AG08396 (cell line): ENCODE results near the gene EFL1.

ENCODE experiments used
- DNase-seq: peaks from one replicate; pipeline ENCODE4 v3.0.0; 2012; ENCODE audit warnings: low spot score, mixed read lengths

The EFL1 gene

DNA sequence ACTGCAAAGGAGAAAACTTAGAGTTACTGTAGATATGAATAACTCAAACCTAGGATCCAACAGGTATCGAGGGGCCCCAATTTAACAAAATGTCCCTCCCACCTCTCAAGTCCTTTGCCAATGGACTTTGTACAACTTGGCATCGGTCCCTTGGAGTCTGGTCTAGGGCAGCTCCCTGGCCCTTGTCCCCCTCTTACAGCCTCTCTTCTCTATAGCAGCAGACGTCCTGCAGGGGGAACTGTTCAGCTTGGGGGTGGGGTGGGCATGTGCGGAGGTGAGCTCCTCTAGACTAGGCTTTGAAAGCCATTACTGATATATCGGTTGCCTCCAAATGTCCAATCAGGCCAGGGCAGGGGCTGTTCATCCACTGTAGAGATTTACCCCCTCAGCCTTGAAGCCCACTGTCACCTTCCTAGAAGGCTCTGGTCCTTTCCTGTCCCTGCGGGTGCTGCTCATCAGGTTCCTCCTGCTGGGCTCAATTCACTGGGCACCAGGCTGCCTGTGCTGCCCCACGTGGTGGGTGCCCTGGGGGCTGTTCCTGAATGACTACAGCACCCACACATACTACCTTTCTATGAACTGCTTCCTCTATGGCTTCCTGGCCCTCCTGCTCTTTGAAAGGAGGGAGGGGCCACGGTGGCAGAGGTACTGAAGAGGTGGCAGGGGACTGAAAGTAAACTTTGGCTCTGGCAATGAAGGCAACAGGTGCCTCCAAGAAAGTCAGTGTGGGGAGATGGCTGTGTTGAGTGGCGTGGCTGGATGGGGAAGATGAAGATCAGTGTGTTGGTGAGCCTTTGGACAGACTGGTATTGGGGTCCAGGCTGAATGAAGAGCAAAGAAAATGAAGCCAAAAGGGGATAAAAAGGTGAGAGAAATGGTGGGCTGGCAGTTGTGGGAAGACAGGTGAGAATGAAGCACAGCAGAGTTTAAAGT lies 137.9 kb downstream of the EFL1 start:
- no peak for DNase-seq

DNA sequence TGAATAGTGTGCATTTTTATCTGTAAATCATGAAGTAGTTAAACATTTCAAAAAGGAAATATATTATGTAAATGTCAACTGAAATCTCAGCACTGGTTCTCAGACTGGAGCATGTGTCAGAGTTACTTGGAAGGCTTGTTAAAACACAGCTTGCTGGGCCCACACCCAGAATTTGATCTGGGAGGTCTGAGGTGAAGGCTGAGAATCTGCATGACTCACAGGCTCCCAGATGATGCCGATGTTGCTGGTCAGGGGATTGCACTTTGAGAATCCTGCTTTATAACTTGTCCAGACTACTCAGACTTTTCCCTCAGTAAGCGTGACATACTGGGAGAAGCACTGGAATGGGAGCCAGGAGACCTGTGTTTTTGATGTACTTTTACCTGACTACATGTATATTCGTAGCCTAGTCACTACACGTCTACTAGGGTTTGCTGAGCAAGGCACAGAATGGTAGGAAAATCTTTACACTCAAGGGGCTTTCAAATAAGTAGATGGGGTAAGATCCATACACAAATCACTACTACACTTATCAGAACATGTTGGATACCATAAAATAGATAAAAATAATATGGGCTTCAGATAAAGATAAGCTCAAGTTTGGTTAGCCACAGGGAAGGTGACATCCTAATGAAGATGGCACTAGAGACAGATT lies 139.7 kb downstream of the EFL1 start:
- peak; percentile 84 for DNase-seq

DNA sequence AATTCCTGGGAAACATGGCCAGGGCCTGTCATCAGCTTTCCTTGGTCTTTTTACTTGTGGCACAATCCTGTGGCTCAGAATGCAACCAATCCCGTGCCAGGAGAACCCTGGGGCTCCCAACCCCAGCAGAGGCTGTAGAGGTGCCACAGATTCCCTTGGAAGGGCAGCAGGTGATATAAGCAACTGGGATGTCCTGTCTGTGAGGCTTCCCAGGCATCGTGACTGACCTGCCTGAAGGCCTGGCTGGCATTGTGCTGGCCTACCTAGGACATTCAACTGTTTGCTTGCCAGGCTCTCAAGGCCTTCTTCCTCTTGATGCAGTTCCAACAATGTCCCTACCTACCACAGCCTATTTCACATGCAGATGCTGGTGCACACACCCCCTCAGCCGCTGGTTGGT lies 144.5 kb downstream of the EFL1 start:
- DNase-seq = no peak

DNA sequence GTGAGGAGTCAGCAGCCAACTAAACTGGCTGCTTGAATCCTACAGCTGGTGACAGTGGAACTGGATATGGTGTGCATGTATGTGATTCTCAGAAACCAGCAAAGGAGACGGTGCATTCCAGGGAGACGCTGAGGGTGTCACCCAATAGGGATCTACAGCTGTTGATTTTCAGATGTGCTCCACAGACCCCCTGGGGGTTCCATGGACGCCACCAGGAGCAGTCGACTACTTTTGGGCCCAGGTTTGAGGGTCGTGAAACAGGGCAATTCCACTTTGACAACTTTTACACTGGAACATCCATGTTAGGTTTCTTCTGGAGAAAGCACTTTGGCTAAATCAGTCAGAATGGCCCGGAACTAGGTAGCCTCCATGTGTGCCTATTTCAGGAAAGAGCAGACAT lies 145.2 kb downstream of the EFL1 start:
- DNase-seq = no peak

DNA sequence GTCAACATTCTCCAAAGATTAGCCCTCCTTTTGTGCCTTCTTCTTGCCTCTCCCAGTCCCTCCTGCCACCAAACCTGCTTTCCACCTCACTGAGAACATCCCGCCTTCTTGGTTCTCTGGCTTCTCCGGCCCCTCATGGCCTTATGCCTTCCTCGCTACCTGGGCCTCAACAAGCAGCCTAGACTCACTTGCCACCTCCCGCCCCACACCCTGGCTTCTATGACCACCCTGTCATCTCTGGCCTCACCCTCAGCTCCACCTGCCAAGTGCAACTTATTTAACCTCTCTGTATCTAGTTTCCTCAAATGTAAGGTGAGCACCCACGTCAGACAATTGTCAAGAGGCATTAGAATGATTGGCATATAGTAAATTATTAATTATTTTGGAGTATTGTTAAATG lies 147.9 kb downstream of the EFL1 start:
- no peak for DNase-seq

DNA sequence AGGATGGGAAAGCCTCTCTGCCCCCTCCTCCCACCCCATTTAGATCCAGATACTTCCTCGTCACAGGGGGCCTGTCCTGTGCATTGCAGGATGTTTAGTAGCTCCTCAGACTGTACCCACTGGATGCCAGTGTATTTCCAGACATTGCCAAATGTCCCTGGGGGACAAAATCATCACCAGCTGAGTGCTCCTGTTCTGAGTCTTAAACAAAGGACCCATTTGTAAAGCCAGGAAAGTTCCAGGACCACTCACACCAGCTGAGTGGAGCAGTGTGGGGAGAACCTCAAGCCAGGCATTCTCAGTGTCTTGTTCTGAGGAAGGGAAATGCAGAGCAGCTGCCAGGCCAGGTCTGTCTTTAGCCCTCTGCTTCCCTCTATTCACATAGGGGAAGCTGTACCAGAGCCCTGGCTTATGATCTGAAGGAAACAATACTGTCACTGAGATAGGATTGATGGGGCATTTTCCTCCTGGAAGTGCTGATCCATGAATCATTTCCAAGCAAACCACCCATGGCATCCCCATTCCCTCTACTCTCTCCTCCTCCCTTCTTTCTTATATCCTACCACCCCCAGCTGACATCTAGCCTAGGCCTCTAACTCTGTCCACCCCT lies 149.3 kb downstream of the EFL1 start:
- DNase-seq = no peak

DNA sequence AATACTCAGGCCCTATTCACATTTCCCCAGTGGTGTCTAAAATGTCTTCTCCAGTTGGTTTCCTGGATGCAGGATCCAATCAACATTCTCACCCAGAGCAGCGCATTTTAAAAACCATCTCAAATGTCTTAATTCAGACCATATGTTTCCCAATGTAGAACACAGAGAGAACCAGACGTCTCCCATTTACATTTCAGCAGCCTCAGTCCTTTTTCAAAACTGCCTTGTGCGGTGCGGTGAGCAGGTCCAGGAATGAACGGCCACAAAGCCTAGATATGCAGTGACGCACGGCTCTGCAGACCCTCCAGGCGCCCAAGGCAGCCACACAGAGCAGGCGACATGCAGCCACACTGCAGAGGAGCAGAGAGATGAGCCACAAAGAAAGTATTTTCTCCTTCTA lies 150.6 kb downstream of the EFL1 start:
- no peak for DNase-seq

DNA sequence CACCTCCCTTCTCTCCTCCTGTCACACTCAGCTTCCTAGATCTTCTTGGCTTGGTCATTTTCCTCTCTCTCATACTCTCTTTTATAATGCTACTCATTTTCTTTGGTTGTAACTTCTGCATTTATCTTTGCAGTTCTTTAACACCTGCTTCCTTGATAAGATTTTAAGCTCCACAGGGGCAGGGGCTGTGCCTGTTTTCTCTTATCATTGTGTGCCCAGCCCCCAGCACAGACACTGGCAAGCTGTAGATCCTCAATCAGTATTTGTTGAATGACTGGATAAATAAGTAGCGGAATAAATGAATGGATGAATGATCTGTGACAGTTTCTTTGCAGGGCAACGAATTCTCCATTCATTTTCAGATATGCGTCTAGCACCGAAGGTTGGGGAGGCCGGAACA lies 152.4 kb downstream of the EFL1 start:
- DNase-seq = no peak

DNA sequence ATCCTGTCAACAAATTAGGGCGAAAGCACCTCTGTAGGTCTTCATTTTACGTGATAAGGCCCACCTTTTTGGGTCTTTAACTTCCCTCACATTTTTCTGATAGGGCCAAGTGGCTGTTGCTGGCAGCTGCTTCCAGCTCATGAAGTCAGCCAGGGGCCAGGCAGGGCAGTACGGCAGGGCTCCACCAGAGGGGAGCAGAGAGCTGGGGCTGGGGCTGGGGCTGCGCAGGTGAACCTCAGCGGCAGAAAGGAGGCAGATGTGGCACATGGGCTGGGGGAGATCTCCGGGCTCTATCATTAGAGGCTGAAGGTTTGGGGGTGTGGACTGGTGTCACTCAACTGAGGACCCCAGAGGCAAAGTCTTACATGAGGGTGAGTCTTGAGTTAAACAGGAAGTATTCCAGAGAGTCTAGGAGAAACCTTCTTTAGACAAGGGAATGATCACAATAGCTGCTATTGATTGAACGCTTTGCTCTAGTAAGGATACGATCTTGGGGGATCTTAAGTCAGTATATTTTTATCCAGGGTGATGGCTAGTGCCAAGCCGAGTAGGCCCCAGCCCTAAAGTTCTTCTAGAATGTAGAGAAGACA lies 153.9 kb downstream of the EFL1 start:
- DNase-seq = peak; percentile 70

DNA sequence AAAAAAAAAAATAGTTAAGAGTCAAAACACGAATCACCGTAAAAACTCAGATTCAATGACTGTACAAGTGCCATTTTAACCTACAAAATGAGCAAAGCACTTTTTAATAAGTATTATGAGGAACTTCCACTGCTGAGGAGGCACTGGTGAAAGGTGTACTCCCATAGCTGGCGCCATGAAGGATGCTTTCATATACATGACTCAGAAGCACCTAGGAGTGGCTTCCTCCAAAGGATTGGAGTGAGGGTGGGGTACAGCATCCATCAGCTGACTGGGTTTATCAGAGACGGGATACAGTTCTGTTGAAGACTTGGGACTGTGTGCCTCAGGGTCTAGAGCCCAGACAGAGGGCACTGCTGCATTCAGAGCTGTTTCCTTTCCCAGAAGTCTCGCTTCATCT lies 155.9 kb downstream of the EFL1 start:
- DNase-seq = no peak

DNA sequence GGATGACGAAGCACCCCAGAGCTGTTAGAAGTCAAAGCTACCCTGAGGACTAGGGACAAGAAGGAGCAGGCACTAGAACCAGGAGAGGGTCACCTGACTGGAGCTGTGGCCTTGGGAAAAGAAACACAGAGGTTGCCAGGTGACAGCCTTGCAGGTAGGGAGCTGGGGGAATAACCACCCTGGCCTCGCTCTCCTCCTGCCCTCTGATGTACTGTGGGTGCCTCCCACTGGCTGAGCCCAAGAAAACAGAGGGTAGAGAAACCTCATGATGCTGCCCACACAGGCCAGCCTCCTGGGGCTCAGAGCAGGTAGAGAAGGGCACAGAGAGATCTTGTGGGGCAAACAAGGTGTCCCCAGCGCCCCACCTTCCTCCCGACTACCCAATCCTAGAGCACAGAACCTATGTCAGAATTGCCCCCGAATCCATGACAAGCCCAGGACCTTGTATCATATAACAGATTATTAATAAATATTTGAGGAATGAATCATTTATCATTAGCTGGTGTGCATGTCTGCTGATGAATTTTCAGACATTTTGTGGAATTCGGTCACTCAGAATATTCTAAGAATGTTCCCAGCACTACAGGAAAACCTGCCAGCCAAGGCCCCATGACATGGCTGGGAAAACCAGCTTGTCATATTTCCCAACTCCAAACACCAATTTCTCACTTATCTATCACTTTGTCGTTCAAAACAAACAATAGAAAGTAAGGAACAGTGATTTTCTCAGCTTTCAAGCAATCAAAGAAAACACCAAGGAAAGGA lies 156.9 kb downstream of the EFL1 start:
- peak; percentile 37 for DNase-seq

DNA sequence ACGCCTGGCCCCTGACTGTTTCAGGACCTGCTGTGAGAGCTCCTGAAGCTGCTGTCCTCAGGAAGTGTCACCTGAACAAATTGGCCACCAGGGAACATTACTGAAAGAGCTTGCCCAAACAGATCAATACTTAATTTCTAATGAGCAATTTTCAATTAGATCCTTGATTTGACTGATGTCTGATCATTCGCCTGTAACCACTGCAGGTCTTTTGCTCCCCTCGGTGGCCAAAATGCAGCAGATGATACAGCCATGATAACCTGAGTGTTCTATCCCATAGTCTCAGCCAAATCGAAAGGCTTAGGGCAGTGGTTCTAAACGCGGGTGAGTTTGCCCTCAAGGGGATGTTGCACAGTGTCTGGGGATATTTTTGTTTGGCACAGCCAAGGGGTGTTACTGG lies 159.1 kb downstream of the EFL1 start:
- no peak for DNase-seq

DNA sequence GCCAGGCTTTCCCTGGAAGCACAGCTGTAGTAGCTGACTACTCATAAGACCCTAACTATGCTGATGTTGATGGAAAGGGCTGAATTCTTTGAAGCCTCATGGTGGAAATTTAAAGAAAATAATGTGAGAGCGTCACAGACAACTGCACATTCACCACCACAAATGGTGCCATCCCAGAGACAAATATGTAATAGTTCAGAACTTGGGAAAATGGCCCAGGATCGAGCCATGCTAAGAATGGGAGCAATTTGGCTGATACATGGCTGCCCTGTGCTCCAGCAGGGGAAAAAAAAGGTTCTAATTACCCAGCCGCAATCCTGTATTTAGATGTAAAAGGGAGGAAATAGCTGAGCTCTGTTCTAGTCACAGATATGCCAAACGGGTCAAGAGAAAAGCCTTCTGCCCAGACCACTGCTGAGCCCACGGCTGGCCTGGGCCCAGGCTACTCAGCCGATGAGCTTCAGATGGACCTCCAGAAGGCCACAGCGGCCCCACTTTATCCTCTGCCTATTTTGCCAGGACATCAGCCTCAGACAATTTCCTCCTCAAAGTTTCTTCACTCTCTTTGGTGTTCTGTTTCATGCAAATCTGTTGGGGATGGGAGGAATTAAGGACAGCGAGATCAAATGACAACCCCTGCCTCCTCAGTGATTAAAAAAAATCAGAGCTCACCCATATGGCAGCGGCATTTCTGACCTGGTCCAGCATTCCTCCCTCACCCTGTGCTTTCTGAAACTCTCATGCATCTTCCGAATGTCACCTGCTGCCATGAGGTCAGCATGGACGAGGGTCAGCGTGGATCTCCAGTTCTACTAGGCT lies 162.2 kb downstream of the EFL1 start:
- DNase-seq = no peak

DNA sequence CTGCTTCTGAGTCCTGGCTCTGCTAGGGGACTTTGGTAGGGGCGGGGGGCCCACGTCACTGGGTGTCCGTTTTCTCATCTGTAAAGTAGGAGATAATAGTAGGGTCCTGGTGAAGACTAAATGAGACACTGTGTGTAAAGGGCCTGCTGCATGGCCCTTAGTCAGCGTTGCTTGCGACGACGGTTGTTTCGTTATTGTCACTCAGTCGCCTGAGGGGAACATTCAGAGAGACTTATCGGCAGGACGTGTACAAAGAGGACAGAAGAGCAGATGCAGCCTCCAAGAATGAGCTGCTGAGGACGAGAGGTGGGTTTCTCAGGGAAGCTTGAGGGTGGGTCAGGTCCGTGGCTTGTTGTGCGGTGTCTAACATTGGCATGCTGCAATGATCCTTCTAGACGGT lies 163.9 kb downstream of the EFL1 start:
- DNase-seq = no peak

DNA sequence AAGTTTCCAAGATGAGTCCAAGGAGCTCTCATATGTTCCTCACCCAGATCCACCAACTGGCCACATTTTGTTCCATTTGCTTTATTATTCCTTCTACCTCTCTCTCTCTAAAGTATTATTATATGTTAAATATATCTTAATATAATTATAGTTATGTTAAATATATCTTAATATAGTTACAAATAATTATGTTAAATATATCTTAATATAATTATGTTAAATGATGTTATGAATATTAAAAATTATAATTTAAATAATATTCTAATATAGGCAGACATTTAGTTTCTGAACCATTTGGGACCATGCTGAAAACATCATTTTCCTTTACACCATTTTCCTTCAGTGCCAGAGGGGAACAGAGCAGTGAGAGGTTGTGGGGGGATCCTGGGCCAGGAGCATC lies 166.7 kb downstream of the EFL1 start:
- DNase-seq = no peak

DNA sequence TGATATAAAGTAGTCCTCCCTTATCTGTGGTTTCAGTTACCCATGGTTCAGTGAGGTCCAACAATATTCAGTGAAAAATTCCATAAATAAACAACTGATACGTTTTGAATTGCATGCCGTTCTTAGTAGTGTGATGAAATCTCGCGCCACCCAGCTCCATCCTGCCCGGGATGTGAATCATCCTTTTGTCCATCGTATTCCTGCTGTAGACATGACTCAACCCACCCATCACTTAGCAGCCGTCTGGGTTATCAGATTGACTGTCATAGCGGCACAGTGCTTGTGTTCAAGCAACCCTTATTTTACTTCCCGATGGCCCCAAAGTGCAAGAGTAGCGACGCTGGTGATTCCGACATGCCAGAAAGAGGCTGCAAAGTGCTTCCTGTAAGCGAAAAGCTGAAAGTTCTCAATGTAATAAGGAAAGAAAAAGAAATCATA lies 168.7 kb downstream of the EFL1 start:
- DNase-seq = peak; percentile 40

DNA sequence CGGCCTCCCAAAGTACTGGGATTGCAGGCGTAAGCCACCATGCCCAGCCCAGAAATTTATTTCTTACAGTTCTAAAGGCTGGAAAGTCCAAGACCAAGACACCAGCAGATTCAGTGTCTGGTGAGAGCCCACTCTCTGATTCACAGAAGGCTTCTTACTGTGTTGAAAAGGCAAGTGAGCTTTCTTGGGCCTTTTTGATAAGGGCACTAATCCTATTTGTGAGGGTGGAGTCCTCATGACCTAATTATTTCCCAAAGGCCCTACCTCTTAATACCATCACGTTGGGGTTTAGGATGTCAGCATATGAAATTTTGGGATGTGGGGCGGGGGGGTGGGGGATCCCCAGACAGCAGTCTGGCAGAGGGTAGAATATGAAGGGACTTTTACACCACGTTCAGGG lies 169.2 kb downstream of the EFL1 start:
- DNase-seq = no peak

DNA sequence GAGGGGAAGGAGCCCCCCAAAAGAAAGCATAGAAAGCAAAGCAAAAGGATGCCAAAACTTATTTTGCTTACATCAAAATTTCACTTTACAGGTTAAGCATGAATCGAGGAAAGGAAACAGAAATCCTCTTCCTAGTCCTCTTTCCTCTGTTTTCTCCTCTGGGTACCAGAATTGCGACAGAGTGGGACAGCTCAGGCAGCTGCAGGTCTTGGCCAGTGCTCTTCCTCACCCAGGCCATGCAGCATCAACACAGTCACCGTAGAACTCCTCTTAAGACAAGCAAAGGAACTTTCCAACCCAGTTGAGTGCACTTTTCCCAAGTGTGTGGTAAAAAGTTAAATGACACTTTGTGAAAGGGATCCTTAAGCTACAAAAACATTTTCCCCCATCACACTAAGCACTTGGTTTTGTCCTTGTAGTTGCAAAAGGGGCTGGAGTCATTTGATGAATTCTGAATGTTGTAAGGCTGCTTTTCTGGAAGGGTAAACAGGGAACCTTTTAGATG lies 170.8 kb downstream of the EFL1 start:
- DNase-seq = no peak

DNA sequence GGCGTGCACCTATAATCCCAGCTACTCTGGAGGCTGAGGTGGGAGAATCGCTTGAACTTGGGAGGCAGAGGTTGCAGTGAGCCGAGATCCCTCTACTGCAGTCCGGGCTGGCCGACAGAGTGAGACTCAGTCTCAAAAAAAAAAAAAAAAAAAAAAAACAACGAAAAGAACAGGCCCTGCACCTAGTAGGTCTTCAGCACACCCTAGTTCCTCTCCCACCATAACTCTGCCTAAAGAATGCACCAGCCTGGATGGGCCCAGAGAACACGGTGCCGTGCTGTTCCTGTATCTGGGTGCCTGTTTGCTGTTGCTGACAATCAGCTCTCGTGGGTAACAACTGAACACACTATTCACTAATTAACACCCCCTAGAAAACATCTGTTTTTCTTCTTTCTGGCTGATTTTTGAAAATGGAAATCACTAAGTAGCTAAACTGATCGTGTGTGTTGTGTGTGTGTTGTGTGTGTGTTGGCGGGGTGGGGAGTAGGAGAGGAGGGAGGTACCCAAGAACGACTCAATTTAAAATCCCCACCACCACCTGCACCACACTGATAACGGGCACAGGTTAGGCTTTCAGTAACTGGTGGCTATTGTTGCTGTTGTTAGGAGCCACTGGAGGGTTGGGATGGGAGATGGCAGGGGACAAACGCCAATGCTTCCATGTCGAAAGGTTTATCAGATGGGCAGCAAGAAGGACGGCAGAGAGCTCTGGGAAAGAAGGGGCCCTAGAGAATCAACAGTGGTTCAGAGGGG lies 176.1 kb downstream of the EFL1 start:
- DNase-seq = no peak
